IPS-NIHi11 (cell line): ENCODE results near the gene OR4C6.

Experiments used
- DNase-seq: peaks from one replicate; pipeline ENCODE4 v3.0.0; 2012; ENCODE audit warnings: mixed read lengths, low spot score

OR4C6 gene

DNA sequence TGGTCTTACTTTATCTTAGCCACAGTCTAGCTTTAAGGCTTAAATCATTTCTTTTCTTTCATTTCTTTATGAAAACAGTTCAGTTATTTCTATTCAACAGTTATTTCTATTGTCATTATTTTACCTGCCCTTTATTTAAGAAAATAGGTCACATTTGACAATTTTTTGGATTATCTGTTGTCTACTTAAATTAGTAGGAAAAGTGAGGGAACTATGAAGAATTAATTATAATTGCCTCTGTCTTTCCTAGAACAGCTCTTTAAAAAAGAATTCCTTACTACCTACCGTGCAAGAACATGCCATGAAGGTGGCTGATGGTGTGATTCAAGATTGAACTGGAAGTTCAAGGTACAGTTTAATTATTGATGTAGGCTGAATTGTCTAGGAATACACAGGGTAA lies at the start of gene OR4C6:
OR4C6 (plus strand) TSS at position 301 of the 400 bp plus-strand sequence. CDS start 2,966 bp downstream, outside the sequence.
- no peak for DNase-seq

GRCh38 chr11:55624531-55624930 lies 37.5 kb upstream of the OR4C6 start:
- no peak for DNase-seq

DNA sequence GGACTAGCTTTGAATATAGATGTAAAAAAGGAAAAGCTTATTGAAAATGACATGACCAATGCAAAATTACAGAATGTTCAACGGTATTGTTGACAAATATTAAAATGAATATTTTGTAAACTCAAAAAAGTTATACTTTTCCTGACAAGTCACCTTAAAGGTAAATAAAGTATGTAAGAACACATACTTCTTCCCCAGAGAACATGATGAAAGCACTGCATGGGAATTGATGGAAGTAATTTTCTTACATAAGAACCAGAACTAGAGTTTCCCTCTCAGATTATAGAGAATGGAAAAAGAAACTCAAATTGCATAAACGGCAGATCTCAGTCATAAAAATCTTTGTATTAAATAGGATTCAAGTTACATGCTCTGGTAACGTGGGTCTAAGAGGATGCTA lies 27.2 kb upstream of the OR4C6 start, which contains the start of gene OR4P4:
OR4P4 (plus strand) TSS at position 301 of the 400 bp plus-strand sequence.
- DNase-seq: no peak

DNA sequence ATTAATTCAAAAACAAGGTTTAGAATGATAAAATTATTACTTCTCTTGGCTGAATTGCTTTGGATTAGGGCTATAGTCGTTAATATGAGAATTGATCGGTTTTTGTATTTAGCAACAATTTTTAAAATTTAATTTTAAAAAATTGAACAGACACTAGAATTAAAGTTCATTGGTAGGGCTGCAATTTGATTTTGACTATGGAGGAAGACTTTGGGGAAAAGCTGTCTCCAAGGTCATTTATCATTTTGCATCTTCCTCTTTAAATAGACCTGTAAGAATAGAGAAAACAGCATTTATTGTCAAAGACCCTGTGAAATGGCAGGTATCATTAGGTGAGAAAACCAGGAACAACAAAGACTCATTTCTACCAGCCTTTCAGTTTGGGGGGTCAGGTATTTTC lies 14.0 kb upstream of the OR4C6 start, which contains the start of gene OR4S2:
OR4S2 (plus strand) TSS at position 301 of the 400 bp plus-strand sequence. CDS start 2,577 bp downstream, outside the sequence.
- no peak for DNase-seq

DNA sequence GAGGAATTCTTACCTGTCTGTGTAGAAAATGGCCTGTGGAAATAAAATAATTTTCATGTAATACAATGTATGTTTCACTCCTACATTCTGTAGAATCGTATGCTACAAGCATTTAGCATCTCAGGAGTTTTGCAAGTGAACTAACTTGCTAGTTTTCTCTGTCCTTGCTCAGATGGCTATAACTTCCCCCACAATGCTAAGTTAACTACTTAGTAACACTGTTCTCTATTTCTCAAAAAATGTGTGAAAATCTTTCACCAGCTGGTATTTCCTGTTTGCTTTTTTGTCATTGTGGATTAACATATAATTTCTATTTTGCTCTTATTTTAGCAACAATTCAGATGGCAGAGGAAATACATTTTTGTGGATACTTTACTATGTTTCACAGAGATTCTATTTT lies 9.4 kb upstream of the OR4C6 start:
- no peak for DNase-seq

DNA sequence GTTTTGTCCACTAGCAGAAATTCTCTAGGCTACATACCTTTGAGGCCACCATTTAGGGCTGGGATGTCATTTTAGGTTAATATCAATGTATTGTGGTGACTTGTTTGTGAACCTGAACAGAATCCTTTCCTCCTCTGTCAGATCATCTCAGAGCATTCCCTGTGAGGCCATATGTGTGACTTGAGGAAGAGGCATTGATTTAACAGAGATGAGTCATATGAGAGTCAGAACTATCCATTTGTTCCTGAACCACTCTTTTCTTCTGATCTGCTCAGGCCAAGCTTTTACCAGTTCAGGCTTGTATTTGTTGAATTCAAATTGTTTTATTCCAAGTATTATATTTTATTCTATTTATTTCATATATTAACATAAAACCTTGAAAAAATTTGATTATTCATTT lies 6.9 kb upstream of the OR4C6 start:
- DNase-seq: no peak

DNA sequence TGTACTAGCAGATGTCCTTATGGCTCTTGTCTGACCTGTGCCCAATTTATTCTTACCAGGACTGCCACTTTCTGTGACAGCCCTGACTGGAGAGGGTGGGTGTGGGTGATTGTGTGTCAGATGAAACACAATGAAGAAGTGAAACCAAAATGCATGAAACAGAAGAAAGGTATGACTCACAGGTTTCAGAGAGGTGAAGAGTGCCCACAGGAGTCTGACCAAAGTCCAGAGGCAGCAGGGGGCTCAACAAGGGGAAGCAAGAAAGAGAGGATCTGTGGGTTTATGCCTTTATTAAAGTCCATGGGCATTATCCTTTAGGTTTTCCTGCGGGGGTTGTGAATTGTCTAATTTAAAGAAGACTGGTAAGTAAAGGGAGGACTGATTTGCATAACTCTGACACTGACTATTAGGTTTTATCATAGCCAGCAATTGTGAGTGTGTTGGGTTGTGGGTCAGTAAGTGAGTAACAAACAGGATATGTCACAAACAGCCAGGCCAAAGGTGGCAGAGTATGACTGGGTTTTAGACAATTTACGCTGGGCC lies 3.9 kb upstream of the OR4C6 start:
- no peak for DNase-seq

DNA sequence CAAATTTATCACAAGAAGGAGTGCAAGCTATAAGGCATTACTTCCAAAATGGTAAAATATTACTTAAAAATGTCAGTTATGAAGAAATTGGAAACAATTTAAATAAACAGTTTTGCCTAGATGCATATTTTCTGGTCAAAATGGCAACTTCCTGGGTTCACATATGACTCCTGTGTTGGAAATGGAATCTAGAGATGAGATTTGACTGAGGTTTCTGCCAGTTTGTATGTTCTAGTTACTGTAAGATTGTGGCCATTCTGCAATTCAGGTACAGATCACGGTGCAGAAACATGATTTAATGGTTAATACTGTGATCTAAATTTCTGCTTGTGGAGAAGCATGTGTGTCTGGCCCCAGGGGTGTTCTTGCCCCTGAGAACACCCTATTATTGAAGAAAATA lies 3.4 kb upstream of the OR4C6 start:
- DNase-seq: no peak

GRCh38 chr11:55669376-55669775 lies 7.4 kb downstream of the OR4C6 start:
- DNase-seq: no peak

GRCh38 chr11:55673860-55674259 lies 11.9 kb downstream of the OR4C6 start:
- DNase-seq: no peak

DNA sequence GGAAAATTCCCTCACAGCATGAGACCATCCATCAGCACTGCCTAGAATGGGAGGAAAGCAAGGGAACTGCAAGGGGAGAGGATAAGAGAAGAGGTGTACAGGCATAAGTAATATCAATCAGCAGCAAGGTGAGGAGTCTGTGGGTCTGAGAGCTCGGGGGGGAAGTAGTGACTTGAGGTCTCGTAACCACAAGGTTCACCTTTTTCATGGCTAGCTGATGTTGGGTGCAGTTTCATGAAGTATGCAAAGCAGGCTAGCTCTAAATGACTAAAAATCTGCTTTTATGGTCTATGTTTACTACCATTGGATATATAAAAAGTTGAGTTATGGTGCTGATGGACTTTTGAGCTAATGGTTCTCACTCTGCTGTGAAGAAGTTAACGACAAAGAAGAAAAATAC lies 35.8 kb downstream of the OR4C6 start:
- no peak for DNase-seq

DNA sequence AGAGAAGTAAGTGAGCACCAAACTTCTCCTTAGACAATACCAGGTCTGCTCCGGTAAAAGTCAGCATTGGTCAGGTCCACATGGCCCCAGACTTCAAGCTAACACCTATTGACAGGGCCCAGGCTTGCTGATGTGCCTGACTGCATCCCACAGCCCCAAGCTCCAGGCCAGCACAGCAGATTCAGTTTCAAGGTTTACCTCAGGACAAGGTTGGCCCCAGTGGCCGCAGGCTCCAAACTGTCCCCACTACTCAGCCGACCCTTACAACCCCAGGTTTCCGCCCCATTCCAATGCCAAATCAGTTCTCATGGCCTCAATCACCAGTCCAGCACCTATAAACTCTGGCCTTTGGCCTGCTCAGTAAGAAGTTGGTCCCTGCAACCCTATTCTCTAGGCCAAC lies 39.4 kb downstream of the OR4C6 start:
- DNase-seq: no peak

DNA sequence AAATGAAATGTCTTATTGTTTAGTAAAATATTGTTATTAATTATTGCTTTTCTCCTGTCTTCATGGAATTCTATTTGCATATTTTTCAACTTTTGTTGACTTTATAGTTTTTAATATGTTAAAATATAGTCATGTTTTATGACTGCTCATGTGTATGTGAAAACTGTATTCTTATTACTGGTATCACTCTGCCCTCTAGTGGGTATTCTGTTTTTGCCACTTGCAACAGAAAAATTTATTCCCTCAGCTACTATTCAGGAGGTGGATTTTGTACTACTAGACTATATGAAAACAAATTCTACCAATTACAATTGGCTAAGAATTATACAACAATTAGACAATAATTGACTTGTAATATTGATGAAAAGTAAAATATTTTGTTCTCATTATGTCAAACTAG lies 45.0 kb downstream of the OR4C6 start:
- peak; percentile 4 for DNase-seq

GRCh38 chr11:55714982-55715888 lies 53.2 kb downstream of the OR4C6 start:
- DNase-seq: no peak
